HUES6 (cell line): ENCODE results near the gene CFAP90.

Experiments used
- H3K27ac ChIP-seq: 2 replicates; pipeline ENCODE4 v1.7.0; 2013; ENCODE audit warnings: low read depth, mild to moderate bottlenecking, low read length, inconsistent platforms
- H3K27me3 ChIP-seq: 2 replicates; pipeline ENCODE4 v1.6.1; 2013; ENCODE audit warnings: low read length; ENCODE audit not compliant: control insufficient read depth, insufficient read depth
- H3K36me3 ChIP-seq: 2 replicates; pipeline ENCODE4 v1.6.1; 2013; ENCODE audit warnings: low read length; ENCODE audit not compliant: control insufficient read depth, insufficient read depth
- H3K4me1 ChIP-seq: 2 replicates; pipeline ENCODE4 v1.6.1; 2013; ENCODE audit warnings: low read length; ENCODE audit not compliant: control insufficient read depth, insufficient read depth
- H3K4me3 ChIP-seq: 2 replicates; pipeline ENCODE4 v1.5.1; 2013; ENCODE audit warnings: low read depth, low read length
- H3K9ac ChIP-seq: one replicate; pipeline ENCODE4 v1.6.1; 2013; ENCODE audit warnings: mild to moderate bottlenecking, low read length
- H3K9me3 ChIP-seq: 2 replicates; pipeline ENCODE4 v1.6.1; 2013; ENCODE audit warnings: low read depth, low read length; ENCODE audit not compliant: control insufficient read depth, insufficient read depth

The CFAP90 gene

DNA sequence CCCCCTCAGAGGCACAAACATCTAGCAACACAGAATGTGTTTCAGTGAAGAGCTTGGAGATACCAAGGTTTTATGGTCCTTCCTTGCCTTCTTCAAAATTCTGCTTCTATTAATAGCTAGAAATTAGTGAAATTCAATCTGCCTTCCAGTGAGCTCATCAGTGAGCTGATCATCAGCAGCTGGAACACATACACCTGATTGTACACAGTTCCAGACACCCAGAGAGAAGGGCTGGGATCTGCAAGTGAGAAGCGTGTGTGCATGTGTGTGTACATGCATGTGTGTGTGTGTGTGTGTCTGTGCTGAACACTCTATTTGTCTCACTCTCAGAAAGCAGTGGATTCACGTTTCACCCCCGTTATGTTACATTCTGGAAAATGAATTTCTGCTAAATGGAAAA is 28.5 kb downstream of the CFAP90 start:
- Histone ChIP-seq H3K4me3 (no peak overlapping the region), H3K9ac (no peak overlapping the region), H3K36me3 (peaks cover 52% of the 10 kb centered on the region), H3K9me3 (no peaks in the 10 kb centered on the region), H3K27ac (no peak overlapping the region), H3K4me1 (no peaks in the 10 kb centered on the region), H3K27me3 (no peaks in the 10 kb centered on the region)

DNA sequence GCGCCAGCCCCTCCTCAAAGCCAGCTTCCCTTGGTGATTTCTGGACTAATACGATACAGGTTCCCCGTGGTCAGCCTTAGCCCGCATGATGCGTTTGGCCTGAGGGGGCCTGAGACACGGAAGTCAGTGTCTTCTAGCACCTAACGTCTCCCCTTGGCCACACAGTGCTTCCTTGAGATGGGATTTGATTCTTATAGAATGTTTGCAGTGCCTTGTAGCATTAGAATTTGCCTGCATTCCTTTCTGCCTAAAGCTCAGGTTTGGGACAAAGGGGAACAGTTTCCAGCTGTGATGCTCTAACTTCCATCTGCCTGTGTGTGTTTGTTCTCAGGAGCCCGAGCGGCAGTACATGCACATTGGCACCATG is 34.4 kb downstream of the CFAP90 start:
- peak overlapping the region; percentile 34 for H3K9ac ChIP-seq

DNA sequence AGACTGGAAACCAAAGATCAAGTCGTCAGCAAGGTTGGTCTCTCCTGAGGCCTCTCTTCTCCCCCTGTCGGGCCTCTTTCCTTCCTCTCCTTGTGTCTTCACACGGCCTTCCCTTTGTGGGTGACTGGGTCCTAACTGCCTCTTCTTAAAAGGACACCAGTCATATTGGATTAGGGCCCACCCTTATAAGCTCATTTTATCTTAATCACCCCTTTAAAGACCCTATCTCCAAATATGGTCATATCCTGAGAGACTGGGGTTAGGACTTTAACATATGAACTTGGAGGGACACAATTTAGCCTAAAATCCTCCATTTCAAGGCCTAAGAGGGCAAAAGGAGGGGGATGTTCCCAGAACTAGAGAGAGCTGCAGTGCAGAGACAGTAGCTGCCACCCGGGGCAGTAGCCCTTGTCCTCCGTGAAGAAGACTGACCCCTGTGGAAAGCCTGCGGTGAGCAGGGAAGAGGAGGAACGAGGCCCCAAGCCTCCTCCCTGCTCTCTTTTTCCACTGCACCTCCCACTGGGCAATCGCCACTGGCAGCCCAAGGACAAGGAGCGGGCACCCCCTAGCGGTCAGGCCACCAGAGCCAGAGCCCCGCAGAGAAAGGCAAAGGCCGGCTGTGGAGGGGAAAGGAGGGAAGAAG is 34.9 kb downstream of the CFAP90 start:
- peak overlapping the region; percentile 34 for H3K9ac ChIP-seq
- H3K4me1 ChIP-seq, result peaks cover 24% of the 10 kb centered on the region
- no peaks in the 10 kb centered on the region for H3K9me3 ChIP-seq
- H3K4me3 ChIP-seq, result peak overlapping the region; percentile 37
- peak overlapping the region; percentile 10; the same call in 1 of the 2 replicates for H3K27ac ChIP-seq
- H3K27me3 ChIP-seq, result no peaks in the 10 kb centered on the region
- H3K36me3 ChIP-seq, result peaks cover 26% of the 10 kb centered on the region

More for the DNA sequence above, 34.4 kb downstream of the CFAP90 start:
- Histone ChIP-seq H3K9me3 (no peaks in the 10 kb centered on the region), H3K36me3 (peaks cover 29% of the 10 kb centered on the region), H3K27ac (0 out of 2 replicates have a peak overlapping the region, but pooled peaks have one; percentile 10), H3K4me1 (peaks cover 24% of the 10 kb centered on the region), H3K4me3 (peak overlapping the region; percentile 19; the same call in 1 of the 2 replicates), H3K27me3 (no peaks in the 10 kb centered on the region)

DNA sequence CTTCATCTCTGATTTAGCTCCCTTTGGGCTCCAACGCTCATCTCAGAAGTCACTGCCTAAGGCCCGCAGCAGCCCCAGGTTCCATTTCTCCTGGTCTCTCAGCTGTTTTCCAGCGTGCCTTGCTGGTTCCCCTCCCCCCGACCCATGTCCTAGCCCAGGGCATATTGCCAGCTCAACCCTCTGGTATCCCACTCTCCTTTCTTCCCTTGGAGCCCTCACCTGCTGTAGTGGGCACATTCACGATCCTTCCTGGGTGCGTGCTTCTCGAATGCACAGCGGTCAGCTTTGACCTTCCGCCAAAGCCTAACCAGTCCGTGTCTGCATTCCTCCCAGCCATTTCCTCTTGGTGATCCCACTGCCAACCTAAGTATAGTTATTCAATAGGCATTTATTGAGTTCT is 36.1 kb downstream of the CFAP90 start:
- peaks cover 29% of the 10 kb centered on the region for H3K36me3 ChIP-seq
- H3K9me3 ChIP-seq, result no peaks in the 10 kb centered on the region
- H3K27me3 ChIP-seq, result no peaks in the 10 kb centered on the region
- H3K9ac ChIP-seq, result no peak overlapping the region
- H3K27ac ChIP-seq, result no peak overlapping the region
- peaks cover 24% of the 10 kb centered on the region for H3K4me1 ChIP-seq
- H3K4me3 ChIP-seq, result no peak overlapping the region

DNA sequence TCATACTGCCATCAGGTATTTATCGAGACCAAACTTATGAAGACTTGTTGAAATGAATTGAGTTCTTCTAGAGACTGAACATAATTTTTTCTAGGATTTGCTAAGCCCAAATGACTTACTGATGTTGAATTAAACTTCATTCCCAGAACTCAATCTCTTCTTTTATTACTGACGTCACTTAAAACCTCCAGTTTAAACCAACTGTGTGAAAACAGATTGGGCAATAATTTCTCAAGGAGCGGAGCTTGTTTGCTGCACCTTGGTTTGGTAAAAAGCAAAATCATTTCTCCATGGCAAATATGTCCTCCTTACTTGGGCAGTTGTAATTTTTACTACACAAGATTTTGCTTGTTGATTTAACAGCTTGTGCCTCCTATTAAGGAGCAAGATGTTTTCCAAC is 37.4 kb downstream of the CFAP90 start:
- Histone ChIP-seq H3K27me3 (no peaks in the 10 kb centered on the region), H3K4me3 (no peak overlapping the region), H3K27ac (no peak overlapping the region), H3K36me3 (peaks cover 17% of the 10 kb centered on the region; the same call in 1 of the 2 replicates), H3K4me1 (peaks cover 24% of the 10 kb centered on the region), H3K9ac (no peak overlapping the region), H3K9me3 (no peaks in the 10 kb centered on the region)

DNA sequence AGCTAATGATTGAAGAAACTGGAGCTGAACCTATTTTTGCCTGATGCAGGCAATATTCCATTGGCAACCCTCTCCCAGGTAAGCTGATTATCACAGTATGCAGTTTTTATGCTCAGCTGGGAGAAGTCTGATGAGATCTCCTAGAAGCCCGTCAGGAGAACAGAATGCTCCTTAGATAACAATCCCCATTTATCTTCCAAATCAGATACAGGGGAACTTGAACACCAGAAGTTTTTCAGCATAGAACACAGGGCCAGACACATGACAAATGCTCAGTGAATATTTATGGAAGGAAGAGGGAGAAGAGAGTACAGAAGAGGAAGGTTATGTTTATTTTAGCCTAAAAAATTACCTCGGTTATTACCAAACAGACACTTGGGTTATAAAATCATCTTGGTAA is 37.9 kb downstream of the CFAP90 start:
- no peaks in the 10 kb centered on the region for H3K27me3 ChIP-seq
- H3K27ac ChIP-seq, result no peak overlapping the region
- peaks cover 24% of the 10 kb centered on the region for H3K4me1 ChIP-seq

DNA sequence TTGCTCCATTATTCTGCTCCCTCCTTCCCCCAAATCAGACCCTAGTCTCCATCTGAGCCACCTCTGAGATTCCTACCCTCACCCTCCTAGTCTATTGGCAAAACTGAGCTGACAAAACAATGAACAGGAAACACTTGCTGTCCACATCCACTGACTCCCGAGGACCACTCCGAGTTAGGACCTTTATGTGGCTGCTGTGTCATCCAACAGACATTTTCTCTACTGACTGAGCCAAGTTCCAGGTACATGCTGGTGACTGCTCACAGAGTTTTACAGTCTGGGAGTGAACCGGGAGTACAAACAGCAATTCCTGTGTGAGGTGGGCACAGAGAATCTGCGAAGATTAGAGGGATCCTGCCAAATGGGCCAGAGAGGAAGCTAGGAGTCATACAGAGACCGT is 39.2 kb downstream of the CFAP90 start:
- Histone ChIP-seq H3K27me3 (no peaks in the 10 kb centered on the region), H3K4me3 (no peak overlapping the region), H3K4me1 (peaks cover 23% of the 10 kb centered on the region), H3K9ac (no peak overlapping the region), H3K9me3 (no peaks in the 10 kb centered on the region), H3K36me3 (peaks cover 24% of the 10 kb centered on the region), H3K27ac (no peak overlapping the region)

More for the DNA sequence above, 37.9 kb downstream of the CFAP90 start:
- Histone ChIP-seq H3K9ac (no peak overlapping the region), H3K9me3 (no peaks in the 10 kb centered on the region), H3K36me3 (peaks cover 14% of the 10 kb centered on the region; the same call in 1 of the 2 replicates), H3K4me3 (no peak overlapping the region)

DNA sequence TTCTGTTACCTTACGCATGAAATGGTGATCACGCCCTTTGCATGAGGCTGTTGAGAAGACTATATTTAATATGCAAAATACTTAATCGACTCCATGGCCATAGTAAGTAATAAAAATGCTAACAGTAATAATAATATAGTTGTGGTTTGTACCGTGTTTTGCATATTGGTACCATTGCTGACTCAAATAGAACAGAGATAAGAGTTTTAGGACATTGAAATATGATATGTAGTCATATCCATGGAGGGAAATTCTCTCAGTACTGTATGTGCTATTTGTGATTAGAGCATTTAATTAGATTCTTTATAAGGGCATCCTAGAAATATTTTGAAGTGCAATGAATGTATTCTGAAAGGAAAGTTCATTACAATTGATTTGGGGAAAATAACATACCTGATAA is 41.9 kb downstream of the CFAP90 start:
- no peaks in the 10 kb centered on the region for H3K27me3 ChIP-seq
- H3K9me3 ChIP-seq, result no peaks in the 10 kb centered on the region
- H3K27ac ChIP-seq, result no peak overlapping the region
- peaks cover 41% of the 10 kb centered on the region for H3K36me3 ChIP-seq
- H3K9ac ChIP-seq, result no peak overlapping the region
- H3K4me3 ChIP-seq, result no peak overlapping the region
- H3K4me1 ChIP-seq, result no peaks in the 10 kb centered on the region

DNA sequence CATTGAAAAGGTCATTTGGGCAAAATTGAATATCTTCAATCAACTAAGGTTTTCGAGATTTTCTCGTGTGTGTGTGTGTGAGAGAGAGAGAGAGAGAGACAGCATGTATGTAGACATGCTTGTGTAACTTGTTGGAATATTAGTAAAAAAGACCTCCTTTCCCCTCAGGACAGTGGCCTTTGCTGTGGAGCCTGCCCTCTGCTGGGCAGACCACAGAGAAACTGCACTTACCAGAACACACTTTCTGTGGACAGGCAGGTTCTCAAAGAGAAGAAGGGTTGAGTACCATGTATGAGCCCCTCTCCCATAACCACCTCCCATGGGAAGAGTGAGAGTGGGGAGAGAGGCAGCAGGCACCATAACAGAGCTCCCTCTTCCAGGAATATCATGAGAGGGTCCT is 45.6 kb downstream of the CFAP90 start:
- Histone ChIP-seq H3K27ac (no peak overlapping the region), H3K27me3 (no peaks in the 10 kb centered on the region), H3K4me1 (no peaks in the 10 kb centered on the region), H3K9me3 (no peaks in the 10 kb centered on the region), H3K36me3 (peaks cover 46% of the 10 kb centered on the region), H3K9ac (no peak overlapping the region), H3K4me3 (no peak overlapping the region)

DNA sequence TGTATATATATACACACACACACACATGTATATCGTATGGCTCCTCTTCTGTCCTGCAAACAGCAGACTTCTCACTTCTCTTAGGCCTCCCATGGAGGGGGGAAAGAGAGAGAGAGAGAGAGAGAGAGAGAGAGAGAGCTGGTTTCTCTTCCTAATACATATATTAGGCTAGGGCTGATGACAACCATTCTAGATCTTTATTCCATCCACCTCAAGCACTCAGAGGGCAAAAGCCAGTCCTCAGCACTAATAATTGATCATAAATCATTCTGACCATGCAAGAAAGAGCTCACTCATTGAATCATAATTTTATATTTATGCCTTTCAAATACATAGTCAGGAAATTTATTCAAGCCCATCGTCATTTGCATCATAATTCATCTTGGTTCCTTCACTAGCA is 47.0 kb downstream of the CFAP90 start:
- no peaks in the 10 kb centered on the region for H3K4me1 ChIP-seq
- no peak overlapping the region for H3K4me3 ChIP-seq
- H3K36me3 ChIP-seq, result peaks cover 44% of the 10 kb centered on the region
- H3K27ac ChIP-seq, result no peak overlapping the region
- H3K9ac ChIP-seq, result no peak overlapping the region
- H3K9me3 ChIP-seq, result no peaks in the 10 kb centered on the region
- H3K27me3 ChIP-seq, result no peaks in the 10 kb centered on the region

DNA sequence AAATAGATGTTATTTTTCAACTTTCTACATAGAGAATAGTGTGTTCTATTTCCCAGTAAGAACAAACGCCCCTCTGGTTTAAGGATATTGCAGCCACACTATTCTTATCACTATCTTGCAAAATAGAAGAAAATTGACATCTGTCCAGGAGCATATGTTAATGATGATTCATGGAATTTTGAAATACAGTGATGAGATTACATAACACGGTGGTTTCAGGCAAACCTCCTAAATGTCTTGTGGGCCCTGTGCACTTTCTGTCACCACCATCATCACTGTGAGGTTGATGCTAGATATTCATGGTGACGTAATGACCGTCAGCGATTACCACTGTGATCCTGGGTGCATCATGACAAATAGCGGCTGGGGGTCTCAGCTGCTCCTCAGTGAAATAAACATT is 48.1 kb downstream of the CFAP90 start:
- Histone ChIP-seq H3K4me3 (no peak overlapping the region), H3K4me1 (no peaks in the 10 kb centered on the region), H3K36me3 (peaks cover 44% of the 10 kb centered on the region), H3K9me3 (no peaks in the 10 kb centered on the region), H3K27ac (no peak overlapping the region), H3K27me3 (no peaks in the 10 kb centered on the region), H3K9ac (no peak overlapping the region)
